Liver (tissue), 9 donors: ENCODE results near the gene TXNDC8. TPM values are rescaled to one million over a fixed set of nuclear protein-coding genes. Genes with fewer than 3 reads are reported as not detected.

Source experiments
- DNase-seq: peaks from one replicate; pipeline ENCODE4 v3.0.0-alpha.2; 2017; ENCODE audit warnings: low spot score
- H3K27ac ChIP-seq, 2 donors: one replicate each; pipeline ENCODE4 v1.7.0; 2013; ENCODE audit warnings: inconsistent platforms in 2 of 2, low read length in 2 of 2, control low read depth in 1 of 2, low read depth in 1 of 2, mild to moderate bottlenecking in 1 of 2
- H3K27me3 ChIP-seq, 4 donors: one replicate each; pipeline versions ENCODE4 v1.6.1 to v1.7.0; 2013; ENCODE audit warnings: low read length in 3 of 4, inconsistent platforms in 1 of 4, mild to moderate bottlenecking in 1 of 4, moderate library complexity in 1 of 4; ENCODE audit not compliant: control insufficient read depth in 4 of 4, insufficient read depth in 4 of 4
- H3K36me3 ChIP-seq, 4 donors: one replicate each; pipeline versions ENCODE4 v1.6.1 to v1.7.0; 2013; ENCODE audit warnings: low read length in 3 of 4, mild to moderate bottlenecking in 3 of 4, low read depth in 1 of 4, moderate library complexity in 1 of 4; ENCODE audit not compliant: control insufficient read depth in 4 of 4, insufficient read depth in 3 of 4
- H3K4me1 ChIP-seq, 4 donors: one replicate each; pipeline versions ENCODE4 v1.6.1 to v1.7.0; 2013; ENCODE audit warnings: low read length in 3 of 4, mild to moderate bottlenecking in 3 of 4, moderate library complexity in 1 of 4; ENCODE audit not compliant: control insufficient read depth in 4 of 4, insufficient read depth in 4 of 4
- H3K4me3 ChIP-seq, 3 donors: one replicate each; pipeline versions ENCODE4 v1.6.1 to v1.7.0; 2013; ENCODE audit warnings: low read length in 3 of 3, control low read depth in 1 of 3, low read depth in 1 of 3, mild to moderate bottlenecking in 1 of 3
- H3K9ac ChIP-seq, 2 donors: one replicate each; pipeline ENCODE4 v1.7.0; 2013; ENCODE audit warnings: low read length in 2 of 2, mild to moderate bottlenecking in 2 of 2, moderate library complexity in 2 of 2, control low read depth in 1 of 2, low read depth in 1 of 2
- H3K9me3 ChIP-seq, 4 donors: one replicate each; pipeline versions ENCODE4 v1.6.1 to v1.7.0; 2013; ENCODE audit warnings: low read length in 3 of 4; ENCODE audit not compliant: control insufficient read depth in 4 of 4
- EGR1 ChIP-seq, 2 donors: IDR thresholded peaks; 2 replicates each; pipeline ENCODE4 v1.6.1; 2016 to 2018; ENCODE audit warnings: antibody characterized with exemption in 2 of 2, low read depth in 2 of 2
- FOXA1 ChIP-seq: IDR thresholded peaks from 2 replicates; pipeline ENCODE4 v1.6.1; 2016; ENCODE audit warnings: antibody characterized with exemption
- FOXA2 ChIP-seq: IDR thresholded peaks from 2 replicates; pipeline ENCODE4 v1.6.1; 2016; ENCODE audit warnings: antibody characterized with exemption
- GABPA ChIP-seq, 2 donors: IDR thresholded peaks in 1 of 2; conservative IDR thresholded peaks in 1 of 2; 2 replicates each; pipeline ENCODE4 v1.6.1; 2016; ENCODE audit warnings: antibody characterized with exemption in 2 of 2, mild to moderate bottlenecking in 1 of 2, moderate library complexity in 1 of 2
- HNF4A ChIP-seq, 2 donors: conservative IDR thresholded peaks; 2 replicates each; pipeline ENCODE4 v1.6.1; 2016; ENCODE audit warnings: antibody characterized with exemption in 2 of 2, mild to moderate bottlenecking in 2 of 2
- HNF4G ChIP-seq: IDR thresholded peaks from 2 replicates; pipeline ENCODE4 v1.6.1; 2016; ENCODE audit warnings: antibody characterized with exemption
- JUND ChIP-seq, 2 donors: IDR thresholded peaks; 2 replicates each; pipeline ENCODE4 v1.6.1; 2016; ENCODE audit warnings: antibody characterized with exemption in 2 of 2
- NR2F2 ChIP-seq: IDR thresholded peaks from 2 replicates; pipeline ENCODE4 v1.6.1; 2016; ENCODE audit warnings: antibody characterized with exemption
- RAD21 ChIP-seq, 2 donors: IDR thresholded peaks; 2 replicates each; pipeline ENCODE4 v1.6.1; 2016; ENCODE audit warnings: antibody characterized with exemption in 2 of 2, mild to moderate bottlenecking in 2 of 2
- RXRA ChIP-seq, 2 donors: IDR thresholded peaks; 2 replicates each; pipeline ENCODE4 v1.6.1; 2017 to 2018; ENCODE audit warnings: antibody characterized with exemption in 2 of 2, mild to moderate bottlenecking in 1 of 2
- SP1 ChIP-seq: IDR thresholded peaks from 2 replicates; pipeline ENCODE4 v1.6.1; 2018; ENCODE audit warnings: antibody characterized with exemption, mild to moderate bottlenecking
- TAF1 ChIP-seq: conservative IDR thresholded peaks from 2 replicates; pipeline ENCODE4 v1.6.1; 2016; ENCODE audit warnings: antibody characterized with exemption, mild to moderate bottlenecking
- YY1 ChIP-seq: IDR thresholded peaks from 2 replicates; pipeline ENCODE4 v1.6.1; 2016; ENCODE audit warnings: antibody characterized with exemption, mild to moderate bottlenecking
- WGBS: extraction: QIAGEN DNeasy Blood & Tissue Kit; methylation state at CpG from one replicate; pipeline ENCODE4 v1.1.7; 2013; 5-methylcytosine and 5-hydroxymethylcytosine counted together
- polyA plus RNA-seq, 2 donors: library from polyadenylated mRNA; stranded (reverse) in 1 of 2; unstranded in 1 of 2; fragments of 200-250 nt in 1 of 2; fragments of >200 nt in 1 of 2; fragmentation: Nextera tagmentation in 1 of 2; extraction: Ambion mirVana in 1 of 2; gene quantifications; one replicate each; pipeline versions ENCODE4 v1.2.1 to v1.2.3, GENCODE V29; 2013 to 2015
- total RNA-seq, 2 donors: library from RNA; depleted of rRNA; stranded (reverse); fragments of >200 nt; gene quantifications; one replicate each; pipeline ENCODE4 v1.2.3, GENCODE V29; 2014
- TF ChIP-seq, protein P1 (sequence below): fragments of 150-350 bp; IDR thresholded peaks from 2 replicates; pipeline ENCODE4 v1.5.1; 2017; ENCODE audit warnings: improper control_type of control experiment, low read depth, low read length; ENCODE audit not compliant: missing input control
- TF ChIP-seq, protein P2 (sequence below): IDR thresholded peaks from 2 replicates; pipeline ENCODE4 v1.6.1; 2016; ENCODE audit warnings: antibody characterized with exemption, mild to moderate bottlenecking
- TF ChIP-seq, protein P3 (sequence below): IDR thresholded peaks from 2 replicates; pipeline ENCODE4 v1.6.1; 2016; ENCODE audit warnings: antibody characterized with exemption
- TF ChIP-seq, protein P4 (sequence below): IDR thresholded peaks from 2 replicates; pipeline ENCODE4 v1.6.1; 2016; ENCODE audit warnings: antibody characterized with exemption
- TF ChIP-seq, protein P5 (sequence below): IDR thresholded peaks from 2 replicates; pipeline ENCODE4 v1.6.1; 2016; ENCODE audit warnings: antibody characterized with exemption
- donor health status: healthy.
- donor health status: healthy.
- donor health status: healthy.
- donor health status: healthy.
- donor health status: healthy.

TXNDC8 gene
- total and polyA plus RNA-seq, 4 donors, result not detected

DNA sequence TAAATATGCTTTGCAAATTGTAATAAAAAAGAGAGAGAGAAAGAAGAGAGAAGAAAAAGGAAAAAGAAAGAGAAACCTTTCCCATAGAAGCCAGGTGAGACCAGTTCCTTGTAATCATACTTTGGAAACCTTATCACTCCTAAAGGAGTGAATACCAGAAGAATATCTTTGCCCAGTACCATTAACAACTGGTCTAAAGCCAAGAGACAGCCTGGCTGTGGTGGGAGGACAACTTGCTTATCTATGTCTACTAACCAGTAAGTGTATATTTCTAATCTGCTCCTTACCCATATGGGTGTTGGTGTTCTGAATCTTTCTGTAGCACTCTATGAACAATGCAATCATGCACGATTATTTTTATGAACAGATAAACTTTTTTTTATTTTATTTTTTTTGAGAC lies 70.9 kb downstream of the TXNDC8 start:
- Histone ChIP-seq H3K4me1 (no peaks in the 10 kb centered on the region), H3K4me3 (no peak overlapping the region), H3K36me3 (no peaks in the 10 kb centered on the region), H3K27me3 (no peaks in the 10 kb centered on the region), H3K27ac (no peak overlapping the region), H3K9me3 (no peaks in the 10 kb centered on the region), H3K9ac (no peak overlapping the region)
- no peak for DNase-seq
- 22% methylated on average over 1 of the region's 1 CpG for WGBS
- TF ChIP-seq FOXA2 (no peak), NR2F2 (no peak), JUND (IDR thresholded peaks at IDR 0.05) (no peak), SP1 (no peak), RXRA (IDR thresholded peaks at IDR 0.05) (no peak), TAF1 (no peak), HNF4G (no peak), HNF4A (conservative IDR thresholded peaks at IDR 0.05) (no peak), GABPA (IDR thresholded peaks at IDR 0.05 in 1 of 2, conservative IDR thresholded peaks at IDR 0.05 in 1 of 2) (no peak), FOXA1 (no peak)
- TF ChIP-seq, protein P1, sequence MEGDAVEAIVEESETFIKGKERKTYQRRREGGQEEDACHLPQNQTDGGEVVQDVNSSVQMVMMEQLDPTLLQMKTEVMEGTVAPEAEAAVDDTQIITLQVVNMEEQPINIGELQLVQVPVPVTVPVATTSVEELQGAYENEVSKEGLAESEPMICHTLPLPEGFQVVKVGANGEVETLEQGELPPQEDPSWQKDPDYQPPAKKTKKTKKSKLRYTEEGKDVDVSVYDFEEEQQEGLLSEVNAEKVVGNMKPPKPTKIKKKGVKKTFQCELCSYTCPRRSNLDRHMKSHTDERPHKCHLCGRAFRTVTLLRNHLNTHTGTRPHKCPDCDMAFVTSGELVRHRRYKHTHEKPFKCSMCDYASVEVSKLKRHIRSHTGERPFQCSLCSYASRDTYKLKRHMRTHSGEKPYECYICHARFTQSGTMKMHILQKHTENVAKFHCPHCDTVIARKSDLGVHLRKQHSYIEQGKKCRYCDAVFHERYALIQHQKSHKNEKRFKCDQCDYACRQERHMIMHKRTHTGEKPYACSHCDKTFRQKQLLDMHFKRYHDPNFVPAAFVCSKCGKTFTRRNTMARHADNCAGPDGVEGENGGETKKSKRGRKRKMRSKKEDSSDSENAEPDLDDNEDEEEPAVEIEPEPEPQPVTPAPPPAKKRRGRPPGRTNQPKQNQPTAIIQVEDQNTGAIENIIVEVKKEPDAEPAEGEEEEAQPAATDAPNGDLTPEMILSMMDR, result no peak
- TF ChIP-seq, protein P2, sequence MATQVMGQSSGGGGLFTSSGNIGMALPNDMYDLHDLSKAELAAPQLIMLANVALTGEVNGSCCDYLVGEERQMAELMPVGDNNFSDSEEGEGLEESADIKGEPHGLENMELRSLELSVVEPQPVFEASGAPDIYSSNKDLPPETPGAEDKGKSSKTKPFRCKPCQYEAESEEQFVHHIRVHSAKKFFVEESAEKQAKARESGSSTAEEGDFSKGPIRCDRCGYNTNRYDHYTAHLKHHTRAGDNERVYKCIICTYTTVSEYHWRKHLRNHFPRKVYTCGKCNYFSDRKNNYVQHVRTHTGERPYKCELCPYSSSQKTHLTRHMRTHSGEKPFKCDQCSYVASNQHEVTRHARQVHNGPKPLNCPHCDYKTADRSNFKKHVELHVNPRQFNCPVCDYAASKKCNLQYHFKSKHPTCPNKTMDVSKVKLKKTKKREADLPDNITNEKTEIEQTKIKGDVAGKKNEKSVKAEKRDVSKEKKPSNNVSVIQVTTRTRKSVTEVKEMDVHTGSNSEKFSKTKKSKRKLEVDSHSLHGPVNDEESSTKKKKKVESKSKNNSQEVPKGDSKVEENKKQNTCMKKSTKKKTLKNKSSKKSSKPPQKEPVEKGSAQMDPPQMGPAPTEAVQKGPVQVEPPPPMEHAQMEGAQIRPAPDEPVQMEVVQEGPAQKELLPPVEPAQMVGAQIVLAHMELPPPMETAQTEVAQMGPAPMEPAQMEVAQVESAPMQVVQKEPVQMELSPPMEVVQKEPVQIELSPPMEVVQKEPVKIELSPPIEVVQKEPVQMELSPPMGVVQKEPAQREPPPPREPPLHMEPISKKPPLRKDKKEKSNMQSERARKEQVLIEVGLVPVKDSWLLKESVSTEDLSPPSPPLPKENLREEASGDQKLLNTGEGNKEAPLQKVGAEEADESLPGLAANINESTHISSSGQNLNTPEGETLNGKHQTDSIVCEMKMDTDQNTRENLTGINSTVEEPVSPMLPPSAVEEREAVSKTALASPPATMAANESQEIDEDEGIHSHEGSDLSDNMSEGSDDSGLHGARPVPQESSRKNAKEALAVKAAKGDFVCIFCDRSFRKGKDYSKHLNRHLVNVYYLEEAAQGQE, result no peak
- TF ChIP-seq, protein P3, sequence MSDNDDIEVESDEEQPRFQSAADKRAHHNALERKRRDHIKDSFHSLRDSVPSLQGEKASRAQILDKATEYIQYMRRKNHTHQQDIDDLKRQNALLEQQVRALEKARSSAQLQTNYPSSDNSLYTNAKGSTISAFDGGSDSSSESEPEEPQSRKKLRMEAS, result no peak

DNA sequence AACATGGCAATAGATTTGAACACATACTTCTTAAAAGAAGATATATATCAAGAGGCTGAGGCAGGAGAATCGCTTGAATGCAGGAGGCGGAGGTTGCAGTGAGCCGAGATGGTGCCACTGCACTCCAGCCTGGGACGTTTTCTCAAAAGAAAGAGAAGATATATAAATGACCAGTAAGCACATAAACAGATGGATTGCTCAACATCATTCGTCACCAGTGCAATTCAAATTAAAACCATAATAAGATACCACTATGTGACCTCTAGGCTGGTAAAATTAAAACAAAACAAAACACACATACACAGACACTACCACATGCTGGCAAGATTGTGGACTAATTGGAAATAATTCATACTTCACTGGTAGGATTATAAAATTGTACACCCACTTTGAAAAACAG lies 76.0 kb downstream of the TXNDC8 start:
- Histone ChIP-seq H3K9ac (no peak overlapping the region), H3K27ac (no peak overlapping the region), H3K27me3 (no peaks in the 10 kb centered on the region), H3K36me3 (no peaks in the 10 kb centered on the region), H3K4me1 (peaks cover 0 to 14% (median 10%) of the 10 kb centered on the region in 4 donors), H3K9me3 (no peaks in the 10 kb centered on the region), H3K4me3 (no peak overlapping the region)
- 78% methylated on average over 5 of the region's 5 CpGs for WGBS
- no peak for DNase-seq
- TF ChIP-seq SP1, result no peak
- TF ChIP-seq GABPA (IDR thresholded peaks at IDR 0.05 in 1 of 2, conservative IDR thresholded peaks at IDR 0.05 in 1 of 2), result no peak
- TF ChIP-seq, protein P4, sequence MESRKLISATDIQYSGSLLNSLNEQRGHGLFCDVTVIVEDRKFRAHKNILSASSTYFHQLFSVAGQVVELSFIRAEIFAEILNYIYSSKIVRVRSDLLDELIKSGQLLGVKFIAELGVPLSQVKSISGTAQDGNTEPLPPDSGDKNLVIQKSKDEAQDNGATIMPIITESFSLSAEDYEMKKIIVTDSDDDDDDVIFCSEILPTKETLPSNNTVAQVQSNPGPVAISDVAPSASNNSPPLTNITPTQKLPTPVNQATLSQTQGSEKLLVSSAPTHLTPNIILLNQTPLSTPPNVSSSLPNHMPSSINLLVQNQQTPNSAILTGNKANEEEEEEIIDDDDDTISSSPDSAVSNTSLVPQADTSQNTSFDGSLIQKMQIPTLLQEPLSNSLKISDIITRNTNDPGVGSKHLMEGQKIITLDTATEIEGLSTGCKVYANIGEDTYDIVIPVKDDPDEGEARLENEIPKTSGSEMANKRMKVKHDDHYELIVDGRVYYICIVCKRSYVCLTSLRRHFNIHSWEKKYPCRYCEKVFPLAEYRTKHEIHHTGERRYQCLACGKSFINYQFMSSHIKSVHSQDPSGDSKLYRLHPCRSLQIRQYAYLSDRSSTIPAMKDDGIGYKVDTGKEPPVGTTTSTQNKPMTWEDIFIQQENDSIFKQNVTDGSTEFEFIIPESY, result no peak
- TF ChIP-seq, protein P1, result no peak
- no peak for TF ChIP-seq FOXA1
- TF ChIP-seq, protein P2, result no peak
- no peak for TF ChIP-seq JUND (IDR thresholded peaks at IDR 0.05)
- TF ChIP-seq YY1, result no peak
- no peak for TF ChIP-seq TAF1
- TF ChIP-seq, protein P3, result no peak
- TF ChIP-seq FOXA2, result no peak
- no peak for TF ChIP-seq HNF4G
- TF ChIP-seq, protein P5, sequence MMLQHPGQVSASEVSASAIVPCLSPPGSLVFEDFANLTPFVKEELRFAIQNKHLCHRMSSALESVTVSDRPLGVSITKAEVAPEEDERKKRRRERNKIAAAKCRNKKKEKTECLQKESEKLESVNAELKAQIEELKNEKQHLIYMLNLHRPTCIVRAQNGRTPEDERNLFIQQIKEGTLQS, result no peak
- TF ChIP-seq EGR1 (IDR thresholded peaks at IDR 0.05; ENCODE audit: low read depth in 2 of 2), result no peak
- no peak for TF ChIP-seq RAD21 (IDR thresholded peaks at IDR 0.05)
- no peak for TF ChIP-seq NR2F2
